GOT3 (cell line): ENCODE data around the gene RBSN.
A peak's percentile ranks its signal among the peaks of the same experiment; 100 is the strongest.

Experiments used
- DNase-seq: peaks from one replicate; lab custom pipeline; 2025; ENCODE audit warnings: mixed read lengths; lab: John Stamatoyannopoulos, UW

Gene RBSN

GRCh38 chr3:15099364-15100098 lies 583 bp upstream of the RBSN start:
- DNase-seq: no peak

DNA sequence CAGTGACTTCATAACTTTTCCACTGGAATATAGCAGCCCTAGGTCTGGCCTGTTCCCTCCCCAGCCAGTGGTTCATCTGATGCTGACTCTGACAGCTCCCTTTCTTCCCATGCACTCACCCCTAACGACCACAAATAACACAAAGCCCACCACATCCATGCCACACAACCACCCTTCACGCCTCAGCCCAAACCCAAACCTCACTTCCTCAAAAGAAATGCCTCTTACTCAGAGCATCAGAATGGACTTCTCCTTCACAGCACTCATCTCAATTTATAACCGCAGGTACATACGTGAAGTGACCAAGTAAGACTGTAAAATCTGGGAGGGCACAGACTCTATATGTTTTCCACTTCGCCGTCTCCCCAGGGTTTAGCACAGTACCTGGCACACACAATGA lies 1.1 kb downstream of the RBSN start:
- DNase-seq: no peak

DNA sequence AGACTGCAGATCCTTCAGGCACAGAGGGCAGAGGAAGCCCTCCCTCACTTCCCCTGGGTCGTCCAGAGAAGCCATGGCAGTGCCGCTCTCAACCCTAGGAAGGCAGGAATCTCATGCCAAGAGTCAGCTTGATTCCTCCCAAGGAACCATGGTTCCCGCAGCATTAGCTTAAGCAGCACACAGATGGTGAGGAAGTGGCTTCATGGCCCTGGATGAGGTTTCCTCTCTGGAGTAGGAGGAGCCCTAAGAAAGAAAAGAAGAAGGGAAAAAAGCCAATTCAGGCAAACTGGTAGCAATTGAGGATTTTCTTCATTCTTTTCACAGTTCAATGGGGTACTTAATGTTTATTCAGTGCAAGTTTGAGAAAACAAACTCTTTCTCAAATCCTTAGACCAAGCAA lies 2.9 kb downstream of the RBSN start:
- no peak for DNase-seq

DNA sequence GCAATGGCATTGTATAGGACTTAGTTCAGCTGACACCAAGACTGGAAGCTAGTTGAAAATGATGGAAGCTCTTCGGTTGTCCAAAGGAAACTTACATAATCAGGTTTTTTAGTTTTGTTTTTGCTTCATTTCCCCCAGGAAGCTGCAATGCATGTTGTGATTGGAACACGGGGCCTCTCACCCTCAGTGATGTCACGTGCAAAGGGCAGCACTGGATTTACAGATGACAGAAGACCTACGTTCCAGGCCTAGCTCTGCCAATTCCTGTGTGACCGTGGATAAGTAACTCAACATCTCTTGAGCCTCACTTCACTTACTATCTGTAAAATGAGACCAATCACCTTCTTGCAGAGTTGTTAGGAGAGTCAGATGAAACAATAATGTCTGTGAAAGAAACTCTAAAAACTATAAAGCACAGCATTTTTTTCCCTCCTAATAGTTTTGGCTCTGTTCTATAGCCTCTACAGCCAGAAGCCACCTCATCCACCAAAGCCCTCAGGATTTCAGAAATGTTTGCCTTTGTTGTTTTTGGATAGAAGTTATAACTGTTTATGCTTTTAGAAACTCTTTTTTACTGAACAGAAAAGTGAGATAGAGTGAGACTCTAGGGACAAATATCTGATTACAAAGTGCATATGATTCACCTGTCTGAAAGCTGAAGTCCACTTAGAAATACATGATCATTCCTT lies 4.6 kb downstream of the RBSN start:
- no peak for DNase-seq

- DNase-seq: no peak
Observed at GRCh38 chr3:15092686-15093085, 6.3 kb downstream of the RBSN start.

DNA sequence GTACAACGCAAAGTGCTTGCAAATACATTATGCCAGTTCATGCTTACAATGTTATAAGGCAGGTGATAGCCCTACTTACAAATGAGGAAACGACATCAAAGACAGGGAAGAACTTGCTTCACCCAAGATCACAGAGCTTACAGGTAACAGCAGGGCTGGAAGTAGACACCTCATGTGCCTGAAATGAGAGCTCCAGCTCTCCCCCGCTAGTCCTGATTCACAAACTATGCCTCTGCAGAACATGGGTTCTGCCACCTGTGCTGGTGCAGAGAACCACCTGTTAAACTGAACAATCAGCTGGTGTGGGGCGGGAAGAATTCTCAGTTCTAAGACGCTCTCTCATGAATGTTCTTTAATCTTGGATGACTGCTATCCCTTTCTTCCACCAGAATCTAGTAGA lies 7.4 kb downstream of the RBSN start:
- no peak for DNase-seq

DNA sequence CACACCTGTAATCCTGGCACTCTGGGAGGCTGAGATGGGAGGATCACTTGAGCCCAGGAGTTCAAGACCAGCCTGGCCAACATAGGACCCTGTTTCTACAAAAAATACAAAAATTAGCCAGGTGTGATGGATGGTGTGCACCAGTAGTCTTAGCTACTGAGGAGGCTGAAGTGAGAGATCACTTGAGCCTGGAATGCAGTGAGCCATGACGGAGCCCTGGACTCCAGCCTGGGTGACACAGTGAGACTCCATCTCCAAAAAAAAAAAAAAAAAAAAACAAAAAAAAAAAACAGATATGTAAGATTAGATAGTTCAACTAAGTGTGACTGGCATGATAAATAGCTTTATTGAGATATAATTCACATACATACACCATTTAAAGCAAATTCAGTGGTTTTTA lies 9.7 kb downstream of the RBSN start:
- no peak for DNase-seq

DNA sequence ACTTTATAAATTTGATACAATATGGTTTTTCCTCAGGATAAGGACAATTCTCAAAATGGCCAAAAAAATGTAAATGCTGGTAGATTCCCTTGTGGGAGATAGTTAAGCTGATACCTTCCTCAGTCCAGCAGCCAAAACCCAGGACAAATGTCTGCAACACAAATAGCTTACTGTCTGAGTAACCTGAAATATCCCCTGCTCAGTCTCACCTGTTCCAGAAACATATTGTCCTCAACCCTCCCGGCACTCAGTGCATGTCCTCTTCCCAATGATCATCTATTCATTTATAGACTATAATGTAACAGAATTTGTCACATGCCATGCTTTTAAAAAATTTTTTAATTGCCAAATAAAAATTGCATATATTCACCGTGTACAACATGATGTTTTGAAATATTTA lies 12.2 kb downstream of the RBSN start:
- no peak for DNase-seq

DNA sequence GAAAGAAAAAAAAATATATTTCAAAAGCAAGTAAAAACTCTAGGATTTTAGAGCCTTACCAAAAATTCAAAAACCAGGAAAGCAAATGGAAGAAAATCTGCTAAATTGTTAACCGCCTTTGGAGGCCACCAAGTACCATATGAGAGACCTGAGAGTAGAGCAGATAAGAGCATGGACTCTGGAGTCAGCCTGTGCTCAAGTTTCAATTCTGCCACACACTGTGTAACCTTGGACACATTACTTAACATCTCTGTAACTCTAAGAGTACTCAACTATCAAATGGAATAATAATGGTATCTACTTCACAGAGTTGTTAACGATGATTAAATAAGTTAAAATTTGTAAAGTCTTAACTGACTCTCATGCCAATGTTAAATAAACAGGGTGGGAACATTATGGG lies 12.7 kb downstream of the RBSN start:
- no peak for DNase-seq

DNA sequence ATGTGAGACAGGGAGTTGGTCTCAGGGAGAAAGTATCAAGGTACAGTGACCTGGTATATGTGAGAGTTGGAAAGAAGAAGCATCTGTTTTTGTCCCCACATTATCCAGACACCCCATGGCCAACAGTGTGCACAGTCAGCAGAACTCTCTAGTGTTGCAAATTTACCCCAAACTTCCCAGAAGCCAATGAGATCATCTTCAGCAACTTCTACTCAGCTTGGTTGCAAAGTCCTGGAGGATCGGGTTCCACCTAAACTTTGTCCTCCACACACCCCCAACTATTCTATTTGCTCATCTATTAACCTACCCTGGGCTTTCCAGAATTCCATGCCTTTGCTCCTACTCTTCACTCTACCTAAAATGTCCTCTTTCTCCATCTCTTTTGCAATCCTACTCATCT lies 15.7 kb downstream of the RBSN start:
- no peak for DNase-seq

- no peak for DNase-seq
Observed at GRCh38 chr3:15081960-15082664, 16.8 kb downstream of the RBSN start.

DNA sequence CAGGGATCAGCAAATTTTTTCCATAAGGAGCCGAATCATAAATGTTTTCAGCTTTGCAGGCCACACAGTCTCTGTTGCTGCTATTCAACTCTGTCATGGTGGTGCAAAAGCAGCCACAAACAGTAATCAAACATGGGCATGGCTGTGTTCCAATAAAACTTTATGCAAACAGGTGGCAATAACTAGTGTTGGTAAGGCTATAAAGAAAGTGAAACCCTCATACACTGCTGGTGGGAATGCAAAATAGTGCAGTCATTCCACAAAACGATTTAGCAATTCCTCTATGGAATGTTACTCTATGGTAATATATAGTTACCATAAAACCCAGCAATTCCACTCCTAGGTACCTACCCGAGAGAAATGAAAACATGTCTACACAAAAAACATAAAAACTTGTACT lies 19.9 kb downstream of the RBSN start:
- DNase-seq: no peak

- no peak for DNase-seq
Observed at GRCh38 chr3:15074500-15074899, 24.4 kb downstream of the RBSN start.

- no peak for DNase-seq
Observed at GRCh38 chr3:15071699-15072098, 27.2 kb downstream of the RBSN start.

GRCh38 chr3:15069441-15069840 lies 29.5 kb downstream of the RBSN start:
- no peak for DNase-seq

- DNase-seq: no peak
Observed at GRCh38 chr3:15066467-15066866, 32.5 kb downstream of the RBSN start.

GRCh38 chr3:15065550-15066007 lies 33.4 kb downstream of the RBSN start:
- DNase-seq: no peak

DNA sequence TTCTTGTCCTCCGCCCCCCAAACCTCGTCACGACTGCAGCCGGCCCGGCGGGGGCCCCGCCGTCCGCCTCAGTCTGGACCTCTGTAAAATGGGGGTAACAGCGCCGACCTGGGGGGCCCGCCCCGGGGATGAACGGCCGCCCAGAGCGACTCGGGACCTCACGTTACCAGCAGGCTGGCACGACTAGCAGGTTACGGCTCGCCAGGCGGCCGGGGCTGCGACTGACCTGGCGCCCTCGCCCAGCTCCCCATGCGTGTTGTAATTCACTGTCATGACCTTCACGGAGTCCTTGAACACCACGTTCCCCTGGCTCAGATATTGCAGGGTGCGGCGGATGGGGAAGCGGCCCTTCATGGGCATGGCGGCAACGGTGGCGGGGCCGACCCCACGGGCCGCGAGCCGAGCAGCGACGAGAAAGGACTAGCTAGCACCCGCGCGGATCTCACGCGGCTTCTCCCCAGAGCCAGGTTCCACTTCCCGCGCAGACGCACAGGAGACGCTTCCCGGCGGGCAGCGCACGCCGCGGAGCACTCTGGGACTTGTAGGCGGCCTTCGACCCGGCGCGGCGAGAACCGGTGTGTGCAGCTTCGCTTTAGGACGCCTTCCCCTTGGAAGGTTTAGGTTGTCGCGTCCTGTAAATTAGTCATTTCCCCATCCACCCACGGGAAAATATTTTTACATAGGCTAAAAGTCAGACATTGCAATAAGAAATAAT lies 34.0 kb downstream of the RBSN start, which contains the start of gene MRPS25:
TSS of gene MRPS25 (minus strand) at position 481 of the 715 bp plus-strand sequence. CDS start at position 360, 121 bp downstream.
- peak; percentile 41 for DNase-seq

- no peak for DNase-seq
Observed at GRCh38 chr3:15064299-15064834, 34.6 kb downstream of the RBSN start.

GRCh38 chr3:15063656-15064286 lies 35.2 kb downstream of the RBSN start:
- DNase-seq: no peak

GRCh38 chr3:15063238-15063637 lies 35.7 kb downstream of the RBSN start:
- DNase-seq: no peak
